NCI-H2171 (cell line): ENCODE measurements around the gene ZBTB16.

Experiments
- DNase-seq: peaks from one replicate; lab custom pipeline; 2025; lab: John Stamatoyannopoulos, UW

The ZBTB16 gene

DNA sequence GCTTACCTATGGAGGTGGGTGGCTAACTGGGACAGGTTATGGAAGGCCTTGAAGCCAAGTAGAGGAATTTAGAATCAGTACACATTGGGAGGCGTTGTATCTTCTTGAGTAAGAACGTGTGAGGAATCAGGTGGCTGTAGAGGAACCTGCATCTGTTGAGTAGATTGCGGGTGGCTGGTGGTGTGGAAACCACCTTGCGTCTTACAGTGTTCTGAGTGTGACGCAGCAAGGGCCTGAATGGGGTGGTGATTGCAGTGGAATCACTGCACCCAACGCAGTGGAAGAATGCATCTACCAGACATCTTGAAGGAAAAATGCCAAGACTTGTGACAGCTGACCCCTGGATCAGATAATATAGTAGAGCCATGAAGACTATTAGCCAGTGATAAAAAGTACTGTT lies 125.9 kb downstream of the ZBTB16 start:
- no peak for DNase-seq

DNA sequence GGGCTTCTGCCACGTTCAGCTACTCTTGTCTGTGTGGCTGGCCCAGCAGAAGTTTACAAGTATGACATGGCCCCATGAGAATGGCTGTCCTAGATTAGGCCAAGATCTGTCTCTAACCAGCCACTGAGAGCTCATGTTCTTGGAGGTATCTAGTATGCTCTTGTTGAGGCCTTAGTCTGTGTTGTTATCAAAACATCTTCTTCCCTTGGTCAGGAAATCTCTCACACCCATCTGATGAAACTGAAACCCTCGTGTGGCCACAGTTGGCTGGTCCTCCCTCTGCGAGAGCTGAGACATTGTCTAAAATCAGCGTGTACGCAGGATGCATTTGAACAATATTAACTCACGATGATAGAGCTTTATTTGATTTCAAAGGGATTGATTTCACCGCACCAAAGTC lies 127.7 kb downstream of the ZBTB16 start:
- no peak for DNase-seq

DNA sequence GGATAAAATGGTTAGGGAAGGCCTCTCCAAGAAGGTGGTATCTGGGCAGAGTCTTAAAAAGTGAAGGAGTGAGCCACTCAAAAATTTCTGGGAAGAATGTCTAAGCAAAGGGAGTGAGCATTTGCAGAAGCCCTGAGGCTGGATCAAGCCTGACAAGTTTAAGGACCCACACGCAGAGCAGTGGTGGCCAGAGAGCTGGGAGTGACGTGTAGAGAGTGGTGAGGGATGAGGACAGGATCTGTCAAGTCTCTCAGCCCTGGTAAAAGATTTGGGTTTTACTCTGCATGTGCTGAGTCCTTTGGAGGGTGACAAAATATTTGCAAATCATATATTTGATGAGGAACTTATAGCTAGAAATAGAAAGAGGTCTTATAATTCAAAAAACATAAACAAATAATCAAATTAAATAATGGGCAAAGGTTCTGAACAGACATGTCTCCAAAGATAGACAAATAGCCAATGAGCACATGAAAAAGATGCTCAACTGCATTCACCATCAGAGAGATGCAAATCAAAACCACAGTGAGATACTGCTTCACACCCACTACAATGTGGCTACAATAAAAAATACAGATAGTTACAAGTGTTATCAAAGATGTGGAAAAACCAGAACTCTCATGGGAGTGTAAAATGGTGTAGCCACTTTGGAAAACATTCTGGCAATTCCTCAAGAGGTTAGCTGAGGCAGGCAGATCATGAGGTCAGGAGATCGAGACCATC lies 129.5 kb downstream of the ZBTB16 start:
- no peak for DNase-seq

DNA sequence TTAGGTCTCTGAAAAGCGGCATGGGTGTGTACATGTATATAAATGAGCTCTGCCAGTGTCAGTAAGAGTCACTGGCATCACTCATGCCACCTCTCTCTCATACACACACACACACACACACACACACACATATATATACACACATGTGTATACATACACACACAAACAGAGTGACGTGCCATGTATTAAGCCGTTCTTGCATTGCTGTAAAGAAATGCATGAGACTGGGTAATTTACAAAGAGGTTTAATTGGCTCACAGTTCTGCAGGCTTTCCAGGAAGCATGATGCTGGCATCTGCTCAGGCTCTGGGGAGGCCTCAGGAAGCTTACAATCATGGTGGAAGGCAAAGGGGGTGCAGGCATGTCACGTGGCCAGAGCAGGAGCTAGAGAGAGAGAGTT lies 131.1 kb downstream of the ZBTB16 start:
- no peak for DNase-seq

DNA sequence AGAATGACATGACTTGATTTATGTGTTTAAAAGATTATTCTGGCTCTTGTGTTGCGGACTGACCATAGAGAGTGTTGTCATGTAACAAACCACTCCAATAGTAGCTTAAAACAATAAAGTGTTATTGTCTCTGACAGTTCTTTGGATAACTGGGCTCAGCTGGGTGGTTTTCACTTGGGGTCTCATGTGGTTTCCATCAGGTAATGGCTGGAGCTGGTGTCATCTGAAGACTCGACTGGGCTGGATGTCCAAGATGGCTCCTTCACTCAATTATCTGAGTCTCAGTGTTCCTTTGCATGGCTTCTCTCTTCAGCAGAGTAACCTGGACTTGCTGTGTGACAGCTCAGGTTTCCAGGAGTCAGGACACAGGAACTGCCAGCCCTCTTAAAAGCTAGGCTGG lies 132.4 kb downstream of the ZBTB16 start:
- no peak for DNase-seq

DNA sequence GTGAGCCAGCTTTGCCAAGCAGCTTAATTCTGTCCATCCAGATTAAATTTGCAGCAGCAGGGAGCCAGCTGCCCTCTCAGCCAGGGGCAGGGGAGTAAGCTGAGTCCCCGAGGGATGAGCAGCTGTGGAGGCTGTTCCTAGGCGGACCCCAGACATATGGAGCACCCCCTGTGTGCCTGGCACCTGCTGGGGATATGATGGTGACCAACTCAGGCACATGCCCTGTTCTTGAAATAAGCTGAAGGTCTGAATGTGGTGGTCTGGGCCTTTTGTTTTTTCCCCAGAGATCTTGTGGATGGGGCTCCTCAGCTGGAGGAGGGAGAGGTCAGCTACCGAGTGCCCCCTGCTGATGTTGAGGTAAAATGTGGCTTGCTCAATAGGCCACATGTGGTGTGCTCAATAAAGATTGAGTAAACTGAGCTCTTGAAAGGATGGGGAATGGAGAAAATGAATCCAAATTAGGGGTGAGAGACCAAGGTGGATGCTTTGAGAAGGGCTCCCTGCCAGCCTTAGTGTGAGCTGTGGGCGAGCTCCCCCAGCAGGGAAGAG lies 133.4 kb downstream of the ZBTB16 start:
- DNase-seq, result no peak

DNA sequence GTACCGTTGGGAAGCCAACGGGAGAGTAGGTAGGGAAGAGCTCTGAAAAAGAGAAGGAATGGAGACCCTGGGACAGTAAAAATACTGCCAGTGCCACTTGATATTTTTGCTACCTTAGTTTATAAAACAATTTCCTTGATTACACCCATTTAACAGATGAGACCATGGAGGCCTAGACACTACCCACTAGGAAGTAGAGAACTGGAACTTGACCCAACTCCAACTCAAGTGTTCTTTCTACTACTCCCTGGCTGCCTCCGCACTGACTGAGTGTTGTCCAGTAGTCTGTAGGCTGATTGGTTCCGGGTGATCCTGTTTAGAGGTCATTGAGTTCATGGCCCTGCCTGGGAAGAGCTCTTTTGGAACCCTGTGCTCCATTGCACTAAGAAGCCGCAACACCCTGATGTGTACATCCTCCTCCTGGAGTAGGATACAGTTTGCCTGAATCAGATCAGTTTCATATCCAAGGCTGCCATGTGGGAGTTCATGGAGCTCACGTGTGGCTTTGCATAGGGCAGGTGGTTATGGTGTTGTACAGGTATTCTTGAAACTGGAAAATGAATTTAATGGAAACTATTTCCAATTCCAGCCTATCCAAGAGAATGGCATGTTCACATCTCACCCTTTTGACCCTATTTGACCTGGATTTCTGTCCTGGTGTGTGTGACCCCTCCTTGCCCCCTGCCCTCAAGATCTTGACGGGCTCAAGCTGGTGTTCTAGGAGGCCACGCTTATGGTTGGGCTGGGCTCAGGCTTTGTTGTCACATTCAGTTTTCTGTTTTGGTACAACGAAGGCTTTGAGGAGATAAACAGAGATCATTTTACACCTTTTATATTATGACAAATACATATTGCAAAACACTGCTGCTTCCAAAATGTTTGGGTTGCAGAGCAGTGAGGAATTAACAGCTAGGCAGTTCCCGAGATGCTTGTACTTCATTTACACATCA lies 134.5 kb downstream of the ZBTB16 start:
- no peak for DNase-seq

DNA sequence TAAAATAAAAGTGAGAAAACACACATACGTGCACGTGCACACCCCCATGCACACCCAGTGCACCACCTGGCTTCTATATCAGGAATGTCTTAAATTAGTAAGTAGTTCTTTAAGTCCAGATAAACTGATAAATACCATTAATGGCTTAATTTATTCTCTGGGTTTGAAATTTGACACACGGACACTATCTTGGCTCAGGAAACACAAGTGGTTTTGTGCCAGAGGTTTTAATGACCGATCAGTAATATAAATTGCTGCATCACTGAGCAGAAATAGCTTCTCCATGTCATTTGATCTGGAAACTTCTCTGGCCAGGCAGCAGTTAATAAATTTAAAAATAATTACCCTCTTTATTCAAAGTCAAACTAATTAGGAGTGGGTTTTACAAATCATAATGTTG lies 135.2 kb downstream of the ZBTB16 start:
- no peak for DNase-seq

DNA sequence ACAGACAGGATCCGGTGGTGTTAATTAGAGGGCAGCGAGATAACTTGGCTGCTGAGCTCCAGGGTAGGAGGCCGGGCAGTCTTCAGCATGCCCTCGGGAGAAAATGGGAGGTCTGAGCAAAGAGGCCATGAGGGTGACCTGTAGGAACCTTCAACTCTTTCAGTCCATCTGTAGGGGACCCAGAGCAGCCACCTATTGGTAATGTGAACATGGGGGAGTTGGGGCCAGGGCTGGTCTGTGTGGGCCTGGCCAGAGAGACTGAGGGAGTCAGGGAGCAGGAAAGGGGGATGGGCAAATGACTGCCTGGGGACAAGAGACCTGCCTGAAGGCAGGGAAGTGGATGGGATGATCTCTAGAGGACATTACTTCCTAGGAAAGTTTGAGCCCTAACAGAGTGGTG lies 135.6 kb downstream of the ZBTB16 start:
- DNase-seq, result no peak

DNA sequence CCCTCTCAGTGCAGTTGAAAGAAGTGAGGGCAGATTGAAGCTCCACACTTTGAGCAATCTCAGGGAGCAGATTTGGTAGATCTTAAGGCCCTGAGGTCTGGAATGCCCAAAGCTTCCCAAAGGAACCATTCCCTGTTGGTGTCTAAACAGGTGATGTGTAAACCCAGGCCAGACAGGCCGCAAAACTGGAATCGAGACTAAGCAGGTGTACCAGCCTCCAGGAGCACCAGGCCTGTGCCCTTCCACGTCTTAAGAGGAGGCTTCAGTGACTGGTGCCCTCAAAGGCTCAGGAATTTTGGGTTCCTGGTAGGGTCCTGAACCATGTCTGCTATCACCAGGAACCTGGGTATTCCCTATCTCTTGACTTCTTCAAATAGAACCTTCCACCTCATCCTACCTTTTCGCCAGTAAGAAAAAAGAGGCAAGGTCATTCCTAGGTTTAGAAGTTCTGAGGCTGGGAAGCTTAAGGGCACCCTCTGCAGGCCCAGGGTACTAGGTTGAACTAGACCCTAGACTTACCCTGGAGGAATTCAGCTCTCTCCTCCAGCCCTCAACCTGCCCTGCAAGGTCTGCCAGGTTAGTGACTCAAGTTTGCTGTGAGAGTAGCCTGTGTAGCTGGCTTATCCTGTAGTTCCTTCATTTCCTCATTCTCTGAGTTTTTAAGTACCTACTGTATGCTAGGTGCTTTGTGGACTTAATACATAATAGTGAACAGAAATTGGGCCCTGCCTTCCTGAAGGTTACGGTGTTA lies 136.6 kb downstream of the ZBTB16 start:
- DNase-seq, result no peak

DNA sequence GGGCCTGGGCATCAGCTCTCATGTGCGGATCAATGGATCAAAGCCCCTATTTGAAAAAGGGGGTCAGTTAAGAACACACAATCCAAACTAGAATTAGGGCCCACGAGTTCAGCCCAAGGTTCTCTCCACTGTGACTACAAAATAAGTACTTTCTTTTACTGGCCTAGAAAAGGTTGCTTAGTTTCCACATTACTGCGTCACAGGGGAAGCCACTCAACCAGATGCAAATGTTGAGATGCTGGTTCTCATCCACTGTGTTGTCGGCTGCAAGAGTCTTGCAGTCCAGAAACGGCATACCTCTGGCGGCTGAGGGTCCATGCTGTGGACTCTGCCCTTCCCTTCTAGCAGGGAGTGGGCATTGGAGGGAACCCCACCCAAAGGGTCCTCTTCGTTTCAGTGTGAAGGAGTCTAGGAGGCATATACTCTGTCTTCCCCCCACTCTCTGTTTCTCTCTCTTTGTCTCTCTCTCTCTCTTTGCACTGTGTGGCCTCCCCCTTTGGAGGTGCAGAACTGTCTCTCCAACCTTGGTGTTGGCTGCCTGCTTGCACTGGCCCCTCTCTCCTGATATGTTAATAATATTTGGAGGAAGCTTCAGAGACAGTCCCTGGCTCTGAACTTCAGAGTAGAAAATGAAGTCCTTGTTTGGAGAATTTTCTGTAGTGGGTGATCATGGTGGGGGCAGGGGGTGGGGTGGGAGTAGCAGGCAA lies 137.6 kb downstream of the ZBTB16 start:
- DNase-seq, result no peak

DNA sequence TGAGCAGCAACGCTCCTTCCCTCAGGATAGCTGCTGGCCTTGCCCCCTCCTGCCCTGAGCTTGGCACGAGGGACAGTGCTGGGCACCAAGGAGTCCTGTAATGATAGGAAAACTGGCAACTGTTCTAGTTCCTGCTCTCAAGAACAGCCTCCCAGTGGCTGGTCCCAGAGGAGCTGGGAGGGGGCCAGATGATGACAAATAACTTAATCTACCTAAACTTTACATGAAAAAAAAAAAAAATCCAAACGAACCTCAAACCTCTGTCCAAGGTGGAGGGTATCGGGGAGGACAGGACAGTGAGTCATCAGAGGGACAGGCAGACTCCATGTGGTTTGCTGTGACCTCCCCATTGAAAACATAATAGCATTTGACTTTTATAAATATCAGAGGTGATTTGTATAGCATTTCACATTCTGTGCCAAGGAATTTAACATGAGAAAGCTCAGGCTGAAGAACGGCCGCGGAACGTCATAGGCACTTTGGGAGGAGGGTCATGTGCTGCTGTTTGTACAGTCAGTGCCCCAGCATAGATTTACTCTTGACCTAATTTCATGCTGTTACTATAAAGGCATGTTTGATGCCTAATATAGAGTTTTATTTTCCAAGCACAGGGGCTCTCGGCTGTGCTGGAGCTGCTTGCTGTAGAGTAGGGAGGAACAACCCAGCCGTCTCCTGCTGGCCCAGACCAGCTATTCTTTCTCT lies 138.4 kb downstream of the ZBTB16 start:
- DNase-seq, result no peak

DNA sequence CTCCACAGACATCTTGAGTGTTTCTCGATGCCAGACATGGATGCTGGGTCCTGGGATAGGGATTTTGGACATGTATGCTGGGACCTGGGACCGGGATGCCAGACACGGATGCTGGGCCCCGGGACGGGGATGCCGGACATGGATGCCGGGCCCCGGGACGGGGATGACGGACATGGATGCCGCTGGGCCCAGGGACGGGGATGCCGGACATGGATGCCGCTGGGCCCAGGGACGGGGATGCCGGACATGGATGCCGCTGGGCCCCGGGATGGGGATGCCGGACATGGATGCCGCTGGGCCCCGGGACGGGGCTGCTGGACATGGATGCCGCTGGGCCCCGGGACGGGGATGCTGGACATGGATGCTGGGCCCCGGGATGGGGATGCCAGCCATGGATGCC lies 139.5 kb downstream of the ZBTB16 start:
- no peak for DNase-seq

DNA sequence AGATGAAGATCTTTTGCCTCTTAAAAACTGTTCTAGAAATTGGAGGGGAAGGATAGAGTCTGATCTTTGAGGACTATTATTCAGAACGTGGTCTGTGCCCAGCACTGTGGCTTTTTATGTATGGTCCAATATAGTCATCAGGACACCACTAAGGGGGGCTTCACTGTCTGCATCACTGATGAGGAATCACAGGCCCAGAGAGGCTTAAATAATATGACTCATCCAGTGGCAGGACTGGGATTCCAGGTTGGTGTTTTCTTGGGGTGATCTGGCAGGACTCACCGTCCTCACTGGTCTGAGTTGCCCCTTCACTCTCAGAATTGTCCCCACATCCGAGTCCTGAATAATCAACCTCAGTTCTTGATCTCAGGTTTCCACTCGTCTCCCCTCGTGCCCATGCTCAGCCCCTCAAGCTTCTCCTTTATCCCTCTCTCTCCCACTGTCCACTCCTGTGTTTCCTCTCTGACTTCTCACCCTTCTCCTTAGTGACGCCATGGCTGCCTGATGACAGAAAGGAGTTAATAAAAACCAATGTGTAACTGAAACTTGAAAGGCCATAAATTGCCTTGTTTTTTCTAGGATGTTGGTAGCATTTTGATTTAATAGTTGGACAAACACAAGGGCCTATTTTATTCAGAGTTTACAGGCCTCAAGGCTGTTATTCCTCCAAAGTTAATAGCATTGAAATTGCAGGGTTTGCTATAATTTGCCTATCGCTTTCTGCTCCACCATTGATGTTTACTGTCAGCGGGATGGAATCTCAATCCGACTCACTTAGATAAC lies 141.0 kb downstream of the ZBTB16 start:
- DNase-seq, result no peak

DNA sequence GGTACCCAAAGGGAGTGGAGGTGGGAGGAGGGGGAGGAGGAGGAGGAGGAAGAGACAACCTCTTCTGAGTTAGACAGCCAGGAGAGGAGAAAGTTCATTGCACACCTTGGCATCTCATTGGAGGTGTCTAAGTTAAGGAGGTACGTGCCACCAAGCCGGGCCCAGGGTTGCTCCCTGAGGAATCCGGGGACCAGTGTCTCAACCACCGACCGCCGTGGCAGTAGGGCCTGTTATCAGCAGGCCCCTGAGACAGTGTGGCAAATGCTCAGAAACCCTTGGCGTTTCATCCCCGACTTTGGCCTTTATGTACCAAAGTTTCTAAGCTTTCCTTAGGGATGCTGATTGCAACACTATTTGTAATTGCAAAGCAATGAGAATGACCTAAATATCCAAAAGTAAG lies 141.7 kb downstream of the ZBTB16 start:
- DNase-seq, result no peak

DNA sequence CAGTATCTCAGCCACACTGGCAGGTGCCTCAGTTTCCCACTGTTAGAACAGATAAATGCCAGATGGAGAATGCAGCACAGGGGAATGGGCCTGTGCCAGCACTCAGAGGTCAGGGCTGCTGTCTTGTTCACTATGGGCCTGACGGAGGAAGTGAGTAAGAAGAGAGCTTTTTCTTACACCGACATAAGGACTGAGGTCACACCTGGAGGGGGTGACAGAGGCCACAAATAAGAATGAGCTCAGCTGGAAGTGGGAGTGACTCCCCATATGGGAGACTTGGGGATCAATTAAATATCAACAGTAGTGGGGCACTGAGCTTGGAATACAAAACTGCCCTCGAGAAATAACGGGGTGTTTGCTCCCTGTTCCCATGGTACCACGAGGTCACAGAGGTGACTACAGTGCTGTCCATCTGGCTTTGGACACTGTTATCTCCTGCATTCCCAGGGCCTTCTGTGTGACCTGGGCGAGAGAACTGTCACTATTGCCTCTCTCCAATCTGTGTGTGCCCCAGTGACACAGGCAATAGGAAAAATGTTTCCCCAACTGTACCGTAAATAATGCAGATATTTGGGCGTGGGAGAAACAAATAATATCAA lies 142.6 kb downstream of the ZBTB16 start:
- no peak for DNase-seq

DNA sequence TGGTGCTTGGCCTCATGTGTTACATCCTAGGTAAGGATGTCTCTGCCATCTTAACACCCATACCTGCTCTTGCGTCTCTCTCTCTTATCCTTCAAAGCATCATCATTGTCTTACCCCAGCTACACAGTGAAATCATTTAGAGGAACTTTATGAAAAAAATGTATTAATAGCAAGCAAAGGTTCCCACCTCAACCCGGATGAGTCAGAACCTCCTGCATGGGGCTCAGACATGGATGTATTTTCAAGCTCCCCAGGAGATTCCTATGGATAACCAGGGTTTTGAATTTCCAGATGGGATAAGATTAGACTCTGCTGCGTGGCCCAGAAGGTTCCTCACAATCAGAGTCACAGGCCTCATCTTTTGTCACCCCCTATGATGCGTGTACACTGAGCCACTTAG lies 147.6 kb downstream of the ZBTB16 start:
- no peak for DNase-seq

DNA sequence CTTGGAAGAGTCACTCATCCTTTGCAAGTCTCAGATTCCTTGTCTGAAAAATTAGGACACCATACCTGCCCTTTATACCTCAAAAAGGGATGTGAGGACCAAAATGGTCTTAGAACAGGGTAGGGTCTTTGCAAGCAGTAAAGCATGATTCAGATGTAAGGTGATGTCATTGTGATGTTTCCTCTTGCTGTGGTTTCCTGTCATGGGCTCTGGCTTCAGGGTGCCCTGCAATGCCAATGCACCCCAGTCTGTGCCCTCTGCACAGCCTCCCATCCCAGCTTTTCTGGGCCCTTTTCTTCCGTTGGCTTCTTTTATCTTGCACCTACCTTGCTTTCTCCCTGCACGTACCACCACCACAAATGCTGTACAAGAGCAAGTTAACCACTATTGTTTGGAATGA lies 148.9 kb downstream of the ZBTB16 start:
- no peak for DNase-seq

DNA sequence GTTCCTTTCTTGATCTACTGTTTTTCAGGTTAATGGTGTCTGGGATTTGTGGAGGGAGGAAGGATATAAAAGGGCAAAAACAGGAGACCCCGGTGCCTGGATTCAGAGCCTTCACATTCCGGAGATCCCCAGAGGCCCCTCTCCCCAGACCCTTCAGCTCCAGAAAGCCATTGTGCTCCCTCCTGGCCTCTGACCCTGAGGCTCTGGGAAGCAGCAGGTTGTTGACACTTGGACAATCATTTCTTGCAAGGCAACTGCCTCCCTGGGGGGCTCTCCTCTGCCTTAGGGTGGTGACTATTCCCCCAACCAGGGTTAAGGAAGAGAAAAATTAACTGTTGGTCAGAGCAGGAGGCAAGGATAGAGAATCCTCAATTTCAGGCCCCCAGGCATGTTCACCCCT lies 149.8 kb downstream of the ZBTB16 start:
- no peak for DNase-seq

DNA sequence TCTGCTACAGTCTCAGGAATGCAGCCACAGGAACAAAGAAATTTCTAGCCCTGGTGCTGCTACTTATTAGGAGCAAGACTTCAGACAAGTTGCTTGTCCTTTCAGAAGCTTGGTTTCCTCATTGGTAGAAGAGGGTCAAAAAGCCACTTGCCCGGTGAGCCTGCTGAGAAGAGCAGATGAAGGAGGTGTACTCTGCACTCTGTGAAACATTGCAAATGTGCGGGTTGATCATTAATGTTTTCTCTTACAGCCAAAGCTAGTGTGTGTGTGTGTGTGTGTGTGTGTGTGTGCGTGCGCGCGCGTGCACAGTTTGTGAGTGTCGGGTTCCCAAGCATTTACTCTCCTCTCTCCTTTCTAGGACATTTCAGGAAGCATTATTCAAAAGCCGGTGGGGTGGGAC lies 150.4 kb downstream of the ZBTB16 start:
- no peak for DNase-seq
